CMK (cell line): ENCODE results near the gene APOBEC3B.
"Not testable (repeated sequence)": the region's sequence is repeated elsewhere in the genome, so short reads cannot be mapped to it uniquely, and the experiment has no call there.

Source experiments
- DNase-seq: peaks from one replicate; pipeline ENCODE4 v3.0.0-alpha.2; 2010; ENCODE audit warnings: low read depth

APOBEC3B gene

GRCh38 chr22:38981992-38982927 is at the start of gene APOBEC3B:
Gene APOBEC3B, plus strand, starts transcription at chr22:38982347. Its CDS starts 107 bp downstream, at chr22:38982454.
- peak; percentile 52 for DNase-seq

- DNase-seq = no peak
Observed at GRCh38 chr22:38935023-38935422, 47.1 kb upstream of the APOBEC3B start.

GRCh38 chr22:38935616-38936015 is 46.5 kb upstream of the APOBEC3B start:
- no peak for DNase-seq

- DNase-seq = no peak
Observed at GRCh38 chr22:38936562-38936961, 45.6 kb upstream of the APOBEC3B start.

- no peak for DNase-seq
Observed at GRCh38 chr22:38937036-38937435, 45.1 kb upstream of the APOBEC3B start.

- no peak for DNase-seq
Observed at GRCh38 chr22:38937541-38937940, 44.6 kb upstream of the APOBEC3B start.

GRCh38 chr22:38938221-38938620 is 43.9 kb upstream of the APOBEC3B start:
- DNase-seq = no peak

- DNase-seq = no peak
Observed at GRCh38 chr22:38938925-38939324, 43.2 kb upstream of the APOBEC3B start.

- no peak for DNase-seq
Observed at GRCh38 chr22:38940811-38941384, 41.2 kb upstream of the APOBEC3B start.

- DNase-seq = no peak
Observed at GRCh38 chr22:38941488-38941987, 40.6 kb upstream of the APOBEC3B start.

- DNase-seq = no peak
Observed at GRCh38 chr22:38942702-38943101, 39.4 kb upstream of the APOBEC3B start.

GRCh38 chr22:38943201-38943600 is 38.9 kb upstream of the APOBEC3B start:
- no peak for DNase-seq

- no peak for DNase-seq
Observed at GRCh38 chr22:38943882-38944281, 38.3 kb upstream of the APOBEC3B start.

- no peak for DNase-seq
Observed at GRCh38 chr22:38944653-38945052, 37.5 kb upstream of the APOBEC3B start.

GRCh38 chr22:38945706-38946338 is 36.3 kb upstream of the APOBEC3B start:
- not testable (repeated sequence) for DNase-seq

GRCh38 chr22:38946771-38947170 is 35.4 kb upstream of the APOBEC3B start:
- DNase-seq = no peak

- no peak for DNase-seq
Observed at GRCh38 chr22:38947321-38948140, 34.6 kb upstream of the APOBEC3B start.

- no peak for DNase-seq
Observed at GRCh38 chr22:38948181-38948940, 33.8 kb upstream of the APOBEC3B start.

GRCh38 chr22:38949889-38950405 is 32.2 kb upstream of the APOBEC3B start:
- no peak for DNase-seq

- no peak for DNase-seq
Observed at GRCh38 chr22:38950527-38951295, 31.4 kb upstream of the APOBEC3B start.
